WTC11 (cell line): ENCODE results near the gene RHOT2. TPM values are rescaled to one million over a fixed set of nuclear protein-coding genes. Genes with fewer than 3 reads are reported as not detected.
A peak's percentile ranks its signal among the peaks of the same experiment; 100 is the strongest.

Experiments used
- ATAC-seq: fragments of 200-7000 bp; cut with Tn5 transposase; 2 replicates; pipeline ENCODE4 v1.10.0; 2021; ENCODE audit warnings: mild to moderate bottlenecking, moderate library complexity
- CTCF ChIA-PET: fragments of 300-600 bp; sonication (Branson Sonifier 250); formaldehyde crosslinking; loops from one replicate; lab custom pipeline; 2021; ENCODE audit warnings: antibody characterized with exemption; lab: Charles Lee
- POLR2A ChIA-PET: fragments of 350-600 bp; sonication (Branson Sonifier 250); formaldehyde crosslinking; loops from one replicate; lab custom pipeline; 2021; ENCODE audit warnings: antibody characterized with exemption; lab: Charles Lee
- DNase-seq: peaks from one replicate; pipeline ENCODE4 v3.0.0; 2021; ENCODE audit warnings: low spot score
- H3K27ac Mint-ChIP-seq: 2 replicates; pipeline ENCODE4 v1.8.0; 2021; ENCODE audit warnings: mixed read lengths
- H3K27me3 Mint-ChIP-seq: 2 replicates; pipeline ENCODE4 v1.8.0; 2021; ENCODE audit warnings: low read depth, mild to moderate bottlenecking, moderate library complexity, mixed read lengths
- H3K36me3 Mint-ChIP-seq: 2 replicates; pipeline ENCODE4 v1.8.0; 2021; ENCODE audit warnings: mixed read lengths
- H3K4me1 Mint-ChIP-seq: 2 replicates; pipeline ENCODE4 v1.8.0; 2022; ENCODE audit warnings: mixed read lengths
- H3K4me3 Mint-ChIP-seq: 2 replicates; pipeline ENCODE4 v1.8.0; 2021; ENCODE audit warnings: mild to moderate bottlenecking, moderate library complexity, mixed read lengths
- H3K9me3 Mint-ChIP-seq: 2 replicates; pipeline ENCODE4 v1.8.0; 2021; ENCODE audit warnings: mixed read lengths
- ATF1 ChIP-seq: sonication (generic); formaldehyde crosslinking; IDR thresholded peaks from 2 replicates; pipeline ENCODE4 v1.8.1; 2023; ENCODE audit warnings: mild to moderate bottlenecking, moderate library complexity, missing genetic modification reagents
- JAZF1 ChIP-seq: fragments of 250-450 bp; sonication (Bioruptor Pico); IDR thresholded peaks from 2 replicates; pipeline ENCODE4 v1.9.0; 2021; ENCODE audit warnings: moderate library complexity, mild to moderate bottlenecking, inconsistent platforms
- MXD4 ChIP-seq: fragments of 250-450 bp; sonication (Bioruptor Pico); IDR thresholded peaks from 2 replicates; pipeline ENCODE4 v1.8.0; 2021; ENCODE audit warnings: mild to moderate bottlenecking, moderate library complexity, borderline replicate concordance
- NFE2L1 ChIP-seq: sonication (generic); formaldehyde crosslinking; IDR thresholded peaks from 2 replicates; pipeline ENCODE4 v1.8.1; 2023; ENCODE audit warnings: missing genetic modification reagents
- NR3C1 ChIP-seq: sonication (generic); formaldehyde crosslinking; conservative IDR thresholded peaks from 2 replicates; pipeline ENCODE4 v1.8.1; 2023; ENCODE audit warnings: low read depth, mild to moderate bottlenecking, missing genetic modification reagents
- OVOL2 ChIP-seq: fragments of 250-450 bp; sonication (Bioruptor Pico); IDR thresholded peaks from 2 replicates; pipeline ENCODE4 v1.9.0; 2021; ENCODE audit warnings: mild to moderate bottlenecking, borderline replicate concordance
- PRRX2 ChIP-seq: fragments of 250-450 bp; sonication (Bioruptor Pico); IDR thresholded peaks from 2 replicates; pipeline ENCODE4 v1.8.0; 2021; ENCODE audit warnings: mild to moderate bottlenecking
- SMAD4 ChIP-seq: sonication (generic); formaldehyde crosslinking; IDR thresholded peaks from 2 replicates; pipeline ENCODE4 v1.8.0; 2022; ENCODE audit warnings: mild to moderate bottlenecking, missing genetic modification reagents
- total RNA-seq: library from RNA; stranded (reverse); gene quantifications from 3 replicates; pipeline ENCODE4 v1.2.3, GENCODE V29; 2021
- TF ChIP-seq, protein P1 (sequence below): sonication (generic); formaldehyde crosslinking; IDR thresholded peaks from 2 replicates; pipeline ENCODE4 v1.8.0; 2023; ENCODE audit warnings: missing genetic modification reagents, mild to moderate bottlenecking, borderline replicate concordance
- TF ChIP-seq, protein P2 (sequence below): sonication (generic); formaldehyde crosslinking; IDR thresholded peaks from 2 replicates; pipeline ENCODE4 v1.8.1; 2023; ENCODE audit warnings: mild to moderate bottlenecking, missing genetic modification reagents
- TF ChIP-seq, protein P3 (sequence below): fragments of 250-450 bp; sonication (Bioruptor Pico); IDR thresholded peaks from 2 replicates; pipeline ENCODE4 v1.9.0; 2021; ENCODE audit warnings: mild to moderate bottlenecking
- TF ChIP-seq, protein P4 (sequence below): sonication (generic); formaldehyde crosslinking; IDR thresholded peaks from 2 replicates; pipeline ENCODE4 v1.8.1; 2023; ENCODE audit warnings: mild to moderate bottlenecking, missing genetic modification reagents, borderline replicate concordance
- TF ChIP-seq, protein P5 (sequence below): sonication (generic); formaldehyde crosslinking; IDR thresholded peaks from 2 replicates; pipeline ENCODE4 v1.8.1; 2022; ENCODE audit warnings: missing genetic modification reagents, borderline replicate concordance
- TF ChIP-seq, protein P6 (sequence below): sonication (generic); formaldehyde crosslinking; conservative IDR thresholded peaks from 2 replicates; pipeline ENCODE4 v1.8.1; 2023; ENCODE audit warnings: mild to moderate bottlenecking, low read depth, missing genetic modification reagents, moderate library complexity

Gene RHOT2
- total RNA-seq, 1 experiment from 2014 or later = 285 TPM

DNA sequence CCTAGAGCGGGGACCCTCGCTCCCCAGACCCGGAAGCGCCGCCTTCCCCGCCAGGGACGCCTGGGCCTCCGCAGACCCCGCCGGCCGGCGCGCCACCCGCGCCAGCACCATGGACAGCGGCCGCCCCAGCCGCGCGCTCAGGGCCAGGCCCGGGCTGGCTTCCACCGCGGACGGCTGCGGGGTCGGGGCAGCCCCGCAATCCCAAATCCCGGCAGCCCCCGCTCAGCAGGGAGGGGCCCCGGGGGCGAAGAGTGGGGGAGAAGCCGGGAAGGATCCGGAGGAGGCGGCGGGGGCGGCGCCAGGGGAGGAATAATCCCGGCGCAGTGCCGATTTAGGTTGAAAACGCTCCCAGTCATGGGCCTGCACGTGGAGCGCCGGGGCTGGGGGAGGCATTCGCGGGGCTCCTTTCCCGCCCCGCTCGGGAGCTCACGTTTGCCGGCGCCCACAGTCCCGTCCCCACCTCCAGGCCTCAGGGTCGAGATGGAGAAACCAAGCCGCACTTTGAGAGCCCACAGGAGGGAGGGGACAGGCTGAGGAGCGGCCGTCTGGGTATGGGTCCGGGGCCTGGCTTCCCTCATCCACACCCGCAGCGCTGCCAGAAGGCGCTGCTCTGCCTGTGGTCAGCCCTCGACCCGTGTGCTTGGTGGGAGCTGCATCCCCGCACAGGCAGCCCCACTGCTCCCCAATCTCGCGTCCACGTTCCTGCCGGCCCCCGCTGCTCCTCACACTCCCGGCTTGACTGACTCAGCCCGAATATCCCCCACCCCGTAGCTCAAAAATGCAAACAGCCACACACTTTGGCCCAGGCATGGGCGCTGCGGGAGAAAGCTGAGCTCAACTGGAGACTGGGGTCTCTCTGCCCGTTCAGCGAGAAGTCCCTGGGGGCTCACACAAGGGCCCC is 33.0 kb downstream of the RHOT2 start (continued):
- TF ChIP-seq, protein P1, sequence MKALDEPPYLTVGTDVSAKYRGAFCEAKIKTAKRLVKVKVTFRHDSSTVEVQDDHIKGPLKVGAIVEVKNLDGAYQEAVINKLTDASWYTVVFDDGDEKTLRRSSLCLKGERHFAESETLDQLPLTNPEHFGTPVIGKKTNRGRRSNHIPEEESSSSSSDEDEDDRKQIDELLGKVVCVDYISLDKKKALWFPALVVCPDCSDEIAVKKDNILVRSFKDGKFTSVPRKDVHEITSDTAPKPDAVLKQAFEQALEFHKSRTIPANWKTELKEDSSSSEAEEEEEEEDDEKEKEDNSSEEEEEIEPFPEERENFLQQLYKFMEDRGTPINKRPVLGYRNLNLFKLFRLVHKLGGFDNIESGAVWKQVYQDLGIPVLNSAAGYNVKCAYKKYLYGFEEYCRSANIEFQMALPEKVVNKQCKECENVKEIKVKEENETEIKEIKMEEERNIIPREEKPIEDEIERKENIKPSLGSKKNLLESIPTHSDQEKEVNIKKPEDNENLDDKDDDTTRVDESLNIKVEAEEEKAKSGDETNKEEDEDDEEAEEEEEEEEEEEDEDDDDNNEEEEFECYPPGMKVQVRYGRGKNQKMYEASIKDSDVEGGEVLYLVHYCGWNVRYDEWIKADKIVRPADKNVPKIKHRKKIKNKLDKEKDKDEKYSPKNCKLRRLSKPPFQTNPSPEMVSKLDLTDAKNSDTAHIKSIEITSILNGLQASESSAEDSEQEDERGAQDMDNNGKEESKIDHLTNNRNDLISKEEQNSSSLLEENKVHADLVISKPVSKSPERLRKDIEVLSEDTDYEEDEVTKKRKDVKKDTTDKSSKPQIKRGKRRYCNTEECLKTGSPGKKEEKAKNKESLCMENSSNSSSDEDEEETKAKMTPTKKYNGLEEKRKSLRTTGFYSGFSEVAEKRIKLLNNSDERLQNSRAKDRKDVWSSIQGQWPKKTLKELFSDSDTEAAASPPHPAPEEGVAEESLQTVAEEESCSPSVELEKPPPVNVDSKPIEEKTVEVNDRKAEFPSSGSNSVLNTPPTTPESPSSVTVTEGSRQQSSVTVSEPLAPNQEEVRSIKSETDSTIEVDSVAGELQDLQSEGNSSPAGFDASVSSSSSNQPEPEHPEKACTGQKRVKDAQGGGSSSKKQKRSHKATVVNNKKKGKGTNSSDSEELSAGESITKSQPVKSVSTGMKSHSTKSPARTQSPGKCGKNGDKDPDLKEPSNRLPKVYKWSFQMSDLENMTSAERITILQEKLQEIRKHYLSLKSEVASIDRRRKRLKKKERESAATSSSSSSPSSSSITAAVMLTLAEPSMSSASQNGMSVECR (CRISPR knock-in tag) = peak; percentile 97; the same call in 1 of the 2 replicates
- TF ChIP-seq NR3C1 (peak; percentile 96), ATF1 (CRISPR knock-in tag) (peak; percentile 84; the same call in 1 of the 2 replicates), SMAD4 (CRISPR knock-in tag) (peak; percentile 89; the same call in 1 of the 2 replicates), MXD4 (no peak), NFE2L1 (CRISPR knock-in tag) (no peak), PRRX2 (CRISPR knock-in tag) (no peak), JAZF1 (CRISPR knock-in tag) (no peak)
- TF ChIP-seq, protein P2, sequence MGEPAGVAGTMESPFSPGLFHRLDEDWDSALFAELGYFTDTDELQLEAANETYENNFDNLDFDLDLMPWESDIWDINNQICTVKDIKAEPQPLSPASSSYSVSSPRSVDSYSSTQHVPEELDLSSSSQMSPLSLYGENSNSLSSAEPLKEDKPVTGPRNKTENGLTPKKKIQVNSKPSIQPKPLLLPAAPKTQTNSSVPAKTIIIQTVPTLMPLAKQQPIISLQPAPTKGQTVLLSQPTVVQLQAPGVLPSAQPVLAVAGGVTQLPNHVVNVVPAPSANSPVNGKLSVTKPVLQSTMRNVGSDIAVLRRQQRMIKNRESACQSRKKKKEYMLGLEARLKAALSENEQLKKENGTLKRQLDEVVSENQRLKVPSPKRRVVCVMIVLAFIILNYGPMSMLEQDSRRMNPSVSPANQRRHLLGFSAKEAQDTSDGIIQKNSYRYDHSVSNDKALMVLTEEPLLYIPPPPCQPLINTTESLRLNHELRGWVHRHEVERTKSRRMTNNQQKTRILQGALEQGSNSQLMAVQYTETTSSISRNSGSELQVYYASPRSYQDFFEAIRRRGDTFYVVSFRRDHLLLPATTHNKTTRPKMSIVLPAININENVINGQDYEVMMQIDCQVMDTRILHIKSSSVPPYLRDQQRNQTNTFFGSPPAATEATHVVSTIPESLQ (CRISPR knock-in tag) = no peak
- TF ChIP-seq, protein P3, sequence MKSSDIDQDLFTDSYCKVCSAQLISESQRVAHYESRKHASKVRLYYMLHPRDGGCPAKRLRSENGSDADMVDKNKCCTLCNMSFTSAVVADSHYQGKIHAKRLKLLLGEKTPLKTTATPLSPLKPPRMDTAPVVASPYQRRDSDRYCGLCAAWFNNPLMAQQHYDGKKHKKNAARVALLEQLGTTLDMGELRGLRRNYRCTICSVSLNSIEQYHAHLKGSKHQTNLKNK (CRISPR knock-in tag) = no peak
- TF ChIP-seq, protein P4, sequence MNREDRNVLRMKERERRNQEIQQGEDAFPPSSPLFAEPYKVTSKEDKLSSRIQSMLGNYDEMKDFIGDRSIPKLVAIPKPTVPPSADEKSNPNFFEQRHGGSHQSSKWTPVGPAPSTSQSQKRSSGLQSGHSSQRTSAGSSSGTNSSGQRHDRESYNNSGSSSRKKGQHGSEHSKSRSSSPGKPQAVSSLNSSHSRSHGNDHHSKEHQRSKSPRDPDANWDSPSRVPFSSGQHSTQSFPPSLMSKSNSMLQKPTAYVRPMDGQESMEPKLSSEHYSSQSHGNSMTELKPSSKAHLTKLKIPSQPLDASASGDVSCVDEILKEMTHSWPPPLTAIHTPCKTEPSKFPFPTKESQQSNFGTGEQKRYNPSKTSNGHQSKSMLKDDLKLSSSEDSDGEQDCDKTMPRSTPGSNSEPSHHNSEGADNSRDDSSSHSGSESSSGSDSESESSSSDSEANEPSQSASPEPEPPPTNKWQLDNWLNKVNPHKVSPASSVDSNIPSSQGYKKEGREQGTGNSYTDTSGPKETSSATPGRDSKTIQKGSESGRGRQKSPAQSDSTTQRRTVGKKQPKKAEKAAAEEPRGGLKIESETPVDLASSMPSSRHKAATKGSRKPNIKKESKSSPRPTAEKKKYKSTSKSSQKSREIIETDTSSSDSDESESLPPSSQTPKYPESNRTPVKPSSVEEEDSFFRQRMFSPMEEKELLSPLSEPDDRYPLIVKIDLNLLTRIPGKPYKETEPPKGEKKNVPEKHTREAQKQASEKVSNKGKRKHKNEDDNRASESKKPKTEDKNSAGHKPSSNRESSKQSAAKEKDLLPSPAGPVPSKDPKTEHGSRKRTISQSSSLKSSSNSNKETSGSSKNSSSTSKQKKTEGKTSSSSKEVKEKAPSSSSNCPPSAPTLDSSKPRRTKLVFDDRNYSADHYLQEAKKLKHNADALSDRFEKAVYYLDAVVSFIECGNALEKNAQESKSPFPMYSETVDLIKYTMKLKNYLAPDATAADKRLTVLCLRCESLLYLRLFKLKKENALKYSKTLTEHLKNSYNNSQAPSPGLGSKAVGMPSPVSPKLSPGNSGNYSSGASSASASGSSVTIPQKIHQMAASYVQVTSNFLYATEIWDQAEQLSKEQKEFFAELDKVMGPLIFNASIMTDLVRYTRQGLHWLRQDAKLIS = no peak
- TF ChIP-seq, protein P5, sequence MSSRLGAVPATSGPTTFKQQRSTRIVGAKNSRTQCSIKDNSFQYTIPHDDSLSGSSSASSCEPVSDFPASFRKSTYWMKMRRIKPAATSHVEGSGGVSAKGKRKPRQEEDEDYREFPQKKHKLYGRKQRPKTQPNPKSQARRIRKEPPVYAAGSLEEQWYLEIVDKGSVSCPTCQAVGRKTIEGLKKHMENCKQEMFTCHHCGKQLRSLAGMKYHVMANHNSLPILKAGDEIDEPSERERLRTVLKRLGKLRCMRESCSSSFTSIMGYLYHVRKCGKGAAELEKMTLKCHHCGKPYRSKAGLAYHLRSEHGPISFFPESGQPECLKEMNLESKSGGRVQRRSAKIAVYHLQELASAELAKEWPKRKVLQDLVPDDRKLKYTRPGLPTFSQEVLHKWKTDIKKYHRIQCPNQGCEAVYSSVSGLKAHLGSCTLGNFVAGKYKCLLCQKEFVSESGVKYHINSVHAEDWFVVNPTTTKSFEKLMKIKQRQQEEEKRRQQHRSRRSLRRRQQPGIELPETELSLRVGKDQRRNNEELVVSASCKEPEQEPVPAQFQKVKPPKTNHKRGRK (CRISPR knock-in tag) = no peak

DNA sequence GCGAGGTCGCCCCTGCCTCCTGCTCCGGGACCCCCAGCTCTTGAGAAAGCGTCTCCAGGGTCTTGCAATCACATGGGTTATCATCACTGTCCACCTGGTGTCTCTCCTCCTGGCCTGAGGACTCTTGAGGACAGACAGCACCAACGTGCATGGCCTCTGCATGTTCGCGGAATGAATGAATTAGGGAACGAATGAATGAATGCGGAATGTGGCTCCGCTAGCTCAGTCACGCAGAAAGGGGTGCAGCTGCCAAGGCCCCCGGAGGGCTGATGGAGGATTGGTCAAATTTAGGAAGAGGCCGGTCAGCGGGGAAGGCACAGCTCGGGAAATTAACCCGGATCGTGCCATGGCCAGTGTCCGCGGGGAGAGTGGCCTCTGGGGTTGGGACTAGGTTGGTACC is 34.4 kb downstream of the RHOT2 start:
- ATAC-seq (no peak), DNase-seq (no peak)
- Mint-ChIP-seq H3K36me3 (no peaks in the 10 kb centered on the region), H3K4me1 (no peaks in the 10 kb centered on the region), H3K27me3 (peaks cover 87% of the 10 kb centered on the region), H3K9me3 (no peaks in the 10 kb centered on the region), H3K4me3 (no peak overlapping the region), H3K27ac (no peak overlapping the region)
- CTCF ChIA-PET = interaction anchor here (0.6 to 4.5 kb wide), 9 partner anchors 10 to 401 kb away, joined by 3 to 25 read pairs (median 5); partner anchors contain the start of genes ANTKMT, JMJD8 and METRN
- POLR2A ChIA-PET = no interaction called here
- TF ChIP-seq, protein P6, sequence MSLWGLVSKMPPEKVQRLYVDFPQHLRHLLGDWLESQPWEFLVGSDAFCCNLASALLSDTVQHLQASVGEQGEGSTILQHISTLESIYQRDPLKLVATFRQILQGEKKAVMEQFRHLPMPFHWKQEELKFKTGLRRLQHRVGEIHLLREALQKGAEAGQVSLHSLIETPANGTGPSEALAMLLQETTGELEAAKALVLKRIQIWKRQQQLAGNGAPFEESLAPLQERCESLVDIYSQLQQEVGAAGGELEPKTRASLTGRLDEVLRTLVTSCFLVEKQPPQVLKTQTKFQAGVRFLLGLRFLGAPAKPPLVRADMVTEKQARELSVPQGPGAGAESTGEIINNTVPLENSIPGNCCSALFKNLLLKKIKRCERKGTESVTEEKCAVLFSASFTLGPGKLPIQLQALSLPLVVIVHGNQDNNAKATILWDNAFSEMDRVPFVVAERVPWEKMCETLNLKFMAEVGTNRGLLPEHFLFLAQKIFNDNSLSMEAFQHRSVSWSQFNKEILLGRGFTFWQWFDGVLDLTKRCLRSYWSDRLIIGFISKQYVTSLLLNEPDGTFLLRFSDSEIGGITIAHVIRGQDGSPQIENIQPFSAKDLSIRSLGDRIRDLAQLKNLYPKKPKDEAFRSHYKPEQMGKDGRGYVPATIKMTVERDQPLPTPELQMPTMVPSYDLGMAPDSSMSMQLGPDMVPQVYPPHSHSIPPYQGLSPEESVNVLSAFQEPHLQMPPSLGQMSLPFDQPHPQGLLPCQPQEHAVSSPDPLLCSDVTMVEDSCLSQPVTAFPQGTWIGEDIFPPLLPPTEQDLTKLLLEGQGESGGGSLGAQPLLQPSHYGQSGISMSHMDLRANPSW (CRISPR knock-in tag) = no peak
- TF ChIP-seq, protein P1 (CRISPR knock-in tag) = no peak
- TF ChIP-seq OVOL2 = no peak
